Activated T-cell treated with anti-CD3 and anti-CD28 coated beads, Interleukin-2, amount 50 U/mL, for 1 hour (primary cell): Measurements from ENCODE around the gene CLC.
"Not testable (repeated sequence)": the region's sequence is repeated elsewhere in the genome, so short reads cannot be mapped to it uniquely, and the experiment has no call there.

ENCODE experiments used
- DNase-seq: peaks from one replicate; pipeline ENCODE4 v3.0.0-alpha.2; 2020

Gene CLC

DNA sequence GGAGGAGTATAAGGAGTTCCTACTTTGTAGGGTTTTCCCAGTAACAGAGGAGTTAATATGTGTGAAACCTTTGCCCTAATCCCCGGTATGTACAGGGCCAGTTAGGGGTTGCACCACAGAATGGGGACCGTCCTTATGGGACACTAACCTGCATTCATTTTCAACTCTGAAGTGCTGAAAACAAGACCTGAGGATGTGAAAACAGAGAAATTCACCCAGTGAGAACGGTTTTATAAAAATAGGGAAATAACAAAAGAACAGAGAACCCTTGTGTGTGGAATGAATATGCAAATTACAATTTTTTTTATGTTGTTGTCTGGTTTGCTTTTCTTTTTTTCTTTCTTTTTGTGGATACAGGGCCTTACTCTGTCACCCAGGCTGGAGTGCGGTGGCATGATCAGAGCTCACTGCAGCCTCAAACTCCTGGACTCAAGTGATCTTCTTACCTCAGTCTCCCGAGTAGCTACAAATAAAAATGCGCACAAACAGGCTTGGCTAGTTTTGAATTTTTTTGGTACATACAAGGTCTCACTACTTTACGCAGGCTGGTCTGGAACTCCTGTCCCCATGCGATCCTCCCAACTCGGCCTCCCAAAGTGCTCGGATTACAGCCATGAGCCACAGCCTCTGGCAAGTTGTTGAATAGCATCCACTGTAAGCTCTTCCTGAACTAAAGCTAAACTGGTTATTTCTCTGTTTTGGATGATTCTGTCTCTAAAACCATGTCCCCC is 10.6 kb downstream of the CLC start:
- DNase-seq, result no peak

DNA sequence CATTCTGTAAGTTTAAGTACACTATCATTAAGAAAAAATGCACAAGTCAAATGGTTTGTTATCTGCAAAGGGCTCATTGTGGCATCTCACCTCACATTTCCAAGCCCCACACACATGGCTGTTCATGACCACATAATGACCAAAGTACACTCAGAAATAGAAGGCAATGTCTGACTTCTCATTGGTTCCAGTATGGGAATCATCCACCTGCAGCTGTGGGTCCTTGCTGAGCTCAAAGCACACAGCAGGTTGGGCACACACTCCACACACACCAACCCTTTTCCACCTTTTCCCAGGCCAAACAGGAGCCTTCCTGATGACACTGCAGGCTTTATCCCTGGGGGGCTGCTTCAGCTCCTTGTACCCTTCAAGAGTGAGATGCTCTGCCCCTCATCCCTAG is 11.8 kb downstream of the CLC start:
- no peak for DNase-seq

DNA sequence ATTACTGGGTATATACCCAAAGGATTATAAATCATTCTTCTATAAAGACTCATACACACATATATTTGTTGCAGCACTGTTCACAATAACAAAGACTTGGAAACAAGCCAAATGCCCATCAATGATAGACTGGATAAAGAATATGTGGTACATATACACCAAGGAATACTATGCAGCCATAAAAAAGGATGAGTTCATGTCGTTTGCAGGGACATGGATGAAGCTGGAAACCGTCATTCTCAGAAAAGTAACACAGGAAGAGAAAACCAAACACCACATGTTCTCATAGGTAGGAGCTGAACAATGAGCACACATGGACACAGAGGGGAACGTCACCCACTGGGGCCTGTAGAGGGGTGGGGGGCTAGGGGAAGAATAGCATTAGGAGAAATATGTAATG is 17.7 kb downstream of the CLC start:
- DNase-seq, result not testable (repeated sequence)

- no peak for DNase-seq
Measured at GRCh38 chr19:39710333-39710890, 27.4 kb downstream of the CLC start.

- DNase-seq, result no peak
Measured at GRCh38 chr19:39709026-39709872, 28.6 kb downstream of the CLC start.

DNA sequence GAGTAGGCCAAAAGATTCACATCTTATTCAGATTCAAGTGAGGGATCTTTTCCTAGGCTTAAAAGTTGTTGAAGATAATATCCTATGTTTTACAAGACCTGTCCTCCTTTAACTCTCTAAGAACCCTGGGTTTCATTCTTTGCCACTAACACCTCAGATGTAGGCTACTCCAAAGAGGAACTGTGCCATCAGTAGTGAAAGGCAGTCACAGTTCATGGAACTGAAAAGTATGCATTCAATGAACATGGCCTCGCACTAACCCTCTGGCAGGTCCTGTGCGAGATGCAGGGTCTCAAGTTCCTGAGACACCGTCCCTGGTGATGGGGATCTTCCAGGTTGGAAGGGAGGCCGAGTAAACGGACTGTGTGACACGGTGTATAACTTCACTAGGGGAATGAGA is 29.2 kb downstream of the CLC start:
- no peak for DNase-seq

GRCh38 chr19:39705578-39706188 is 32.1 kb downstream of the CLC start:
- DNase-seq, result no peak

GRCh38 chr19:39704181-39705044 is 33.4 kb downstream of the CLC start, which contains the start of gene LGALS14:
TSS of gene LGALS14 (plus strand) at chr19:39704481. CDS start at chr19:39704529, 48 bp downstream.
- no peak for DNase-seq

- no peak for DNase-seq
Measured at GRCh38 chr19:39701291-39701690, 36.5 kb downstream of the CLC start.

DNA sequence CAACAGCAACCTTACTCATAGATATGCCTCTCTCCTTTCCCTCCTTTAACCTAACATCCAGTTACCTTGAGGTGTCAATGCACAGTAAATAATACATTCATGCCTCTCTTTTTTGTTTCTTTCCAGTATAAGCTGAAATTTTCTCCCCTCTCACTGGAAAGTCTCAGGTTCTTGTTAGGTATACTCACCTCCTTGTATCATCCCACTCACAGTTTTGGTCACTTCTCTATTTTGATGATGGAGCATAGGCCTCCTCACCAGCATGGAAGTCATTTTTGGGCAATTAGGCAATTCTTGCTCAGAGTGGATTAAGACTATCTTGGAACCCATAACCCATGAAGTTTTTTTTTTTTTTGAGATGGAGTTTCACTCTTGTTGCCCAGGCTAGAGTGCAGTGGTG is 39.3 kb downstream of the CLC start:
- no peak for DNase-seq

DNA sequence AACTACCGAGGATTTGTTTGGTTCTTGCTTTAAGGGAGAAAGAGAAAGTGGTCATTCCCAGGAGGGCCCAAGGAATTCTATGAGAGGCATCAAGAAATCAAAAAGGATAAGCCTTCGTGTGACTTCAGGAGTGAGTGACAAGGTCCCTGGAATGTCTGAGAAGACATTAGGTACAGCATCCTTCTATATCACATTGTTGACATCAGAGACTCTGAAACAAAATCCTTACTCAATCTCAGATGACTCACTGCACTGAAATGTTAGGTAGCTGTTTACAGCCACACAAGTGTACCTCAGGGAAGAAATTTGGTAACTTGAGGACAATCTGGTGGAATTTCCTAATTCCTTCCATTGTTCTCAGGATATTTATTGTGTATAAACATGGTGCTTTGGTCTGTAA is 41.4 kb downstream of the CLC start:
- DNase-seq, result no peak

DNA sequence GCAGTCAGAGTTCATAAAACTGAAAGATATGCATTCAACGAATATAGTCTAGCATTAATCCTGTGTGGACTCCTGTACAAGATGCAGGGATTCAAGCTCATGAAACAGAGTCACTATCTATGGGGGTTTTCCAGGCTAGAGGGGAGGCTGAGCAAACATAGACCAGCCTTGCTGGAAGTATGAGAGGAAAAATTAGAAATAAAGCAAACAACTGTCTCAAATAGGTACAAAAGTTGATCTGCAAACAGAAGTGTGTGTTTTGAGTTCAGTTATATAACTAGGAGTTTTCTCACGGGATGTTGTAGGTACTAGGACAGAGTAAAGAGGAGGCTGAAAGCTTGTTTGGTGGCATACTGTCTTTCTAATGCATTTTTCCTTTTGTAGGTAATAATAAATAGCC is 42.1 kb downstream of the CLC start:
- DNase-seq, result no peak

GRCh38 chr19:39692822-39693221 is 45.0 kb downstream of the CLC start:
- DNase-seq, result no peak

GRCh38 chr19:39692166-39692565 is 45.7 kb downstream of the CLC start:
- DNase-seq, result no peak

DNA sequence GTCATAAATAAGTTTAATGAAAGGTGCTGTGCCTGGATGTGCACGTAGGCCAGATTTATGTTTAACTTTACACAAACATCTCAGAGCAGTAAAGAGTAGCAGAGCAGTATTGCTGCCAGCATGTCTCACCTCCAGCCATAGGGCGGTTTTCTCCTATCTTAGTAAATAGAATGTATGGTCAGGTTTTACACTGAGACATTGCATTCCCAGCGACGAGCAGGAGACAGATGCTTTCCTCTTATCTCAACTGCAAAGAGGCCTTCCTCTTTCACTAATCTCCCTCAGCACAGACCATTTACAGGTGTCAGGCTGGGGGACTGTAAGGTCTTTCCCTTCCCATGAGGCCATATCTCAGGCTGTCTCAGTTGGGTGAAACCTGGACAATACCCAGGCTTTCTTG is 49.2 kb downstream of the CLC start:
- DNase-seq, result not testable (repeated sequence)

- DNase-seq, result no peak
Measured at GRCh38 chr19:39686739-39687138, 51.1 kb downstream of the CLC start.

DNA sequence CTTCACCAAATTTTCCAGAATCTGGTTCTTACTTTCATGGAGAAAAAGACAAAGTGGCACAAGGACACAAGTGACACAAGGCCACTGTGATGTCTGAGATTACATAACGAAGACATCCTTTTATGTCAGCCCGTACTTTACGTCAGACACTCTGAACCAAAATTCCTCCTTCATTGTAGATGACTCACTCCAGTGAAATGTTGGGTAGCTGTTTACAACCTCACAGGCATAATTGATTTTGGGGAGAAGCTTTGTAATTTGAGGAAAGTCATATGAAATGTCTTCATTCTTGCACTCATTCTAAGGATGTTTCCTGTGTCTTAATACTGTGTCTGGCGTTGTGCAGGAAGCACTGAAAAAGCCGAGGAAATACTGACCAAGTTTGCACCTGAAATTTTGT is 53.6 kb downstream of the CLC start:
- DNase-seq, result no peak

- no peak for DNase-seq
Measured at GRCh38 chr19:39681416-39681815, 56.4 kb downstream of the CLC start.
